Gastroesophageal sphincter (tissue), 3 donors: ENCODE measurements around the gene ALG12.
A peak's percentile ranks its signal among the peaks of the same experiment; 100 is the strongest.

Source experiments
- CTCF ChIP-seq, 4 experiments: fragments of 200-600 bp in 2 of 4; fragments of 450-650 bp in 2 of 4; sonication (generic) in 1 of 4; IDR thresholded peaks; one replicate each; pipeline ENCODE4 v1.5.1; 2017 to 2019; ENCODE audit warnings: antibody characterized with exemption in 4 of 4, mild to moderate bottlenecking in 2 of 4, moderate library complexity in 2 of 4
- EP300 ChIP-seq: sonication (generic); formaldehyde crosslinking; IDR thresholded peaks from one replicate; pipeline ENCODE4 v1.6.1; 2017; ENCODE audit warnings: antibody characterized with exemption, mild to moderate bottlenecking
- POLR2A ChIP-seq, 2 donors: fragments of 450-650 bp; IDR thresholded peaks; one replicate each; pipeline ENCODE4 v1.6.1; 2017; ENCODE audit warnings: antibody characterized with exemption in 2 of 2, mild to moderate bottlenecking in 2 of 2, moderate library complexity in 1 of 2
- POLR2AphosphoS5 ChIP-seq: sonication (generic); formaldehyde crosslinking; IDR thresholded peaks from one replicate; pipeline ENCODE4 v1.6.1; 2017; ENCODE audit warnings: antibody characterized with exemption

- TF ChIP-seq CTCF (IDR thresholded peaks at IDR 0.05), result no peak
- TF ChIP-seq EP300, result no peak
- no peak for TF ChIP-seq POLR2A (IDR thresholded peaks at IDR 0.05)
- peak; percentile 72 for TF ChIP-seq POLR2AphosphoS5
Measured at GRCh38 chr22:49962012-49962750, 43.9 kb upstream of the ALG12 start.
